ENCODE results near the gene KCNQ1OT1.

The KCNQ1OT1 gene

GRCh38 chr11:2736577-2737225, 36.9 kb upstream of the KCNQ1OT1 start:
- no peak for DNase-seq

- no peak for DNase-seq
Observed at GRCh38 chr11:2735053-2735589, 35.3 kb upstream of the KCNQ1OT1 start.

- DNase-seq = no peak
Observed at GRCh38 chr11:2734181-2735052, 34.6 kb upstream of the KCNQ1OT1 start.

- no peak for DNase-seq
Observed at GRCh38 chr11:2732940-2733628, 33.3 kb upstream of the KCNQ1OT1 start.

- no peak for DNase-seq
Observed at GRCh38 chr11:2732261-2732939, 32.6 kb upstream of the KCNQ1OT1 start.

- no peak for DNase-seq
Observed at GRCh38 chr11:2731130-2732125, 31.6 kb upstream of the KCNQ1OT1 start.

- no peak for DNase-seq
Observed at GRCh38 chr11:2730272-2731129, 30.7 kb upstream of the KCNQ1OT1 start.

- DNase-seq = no peak
Observed at GRCh38 chr11:2729841-2730240, 30.0 kb upstream of the KCNQ1OT1 start.

- DNase-seq = no peak
Observed at GRCh38 chr11:2728663-2729332, 29.0 kb upstream of the KCNQ1OT1 start.

- no peak for DNase-seq
Observed at GRCh38 chr11:2728128-2728662, 28.4 kb upstream of the KCNQ1OT1 start.

GRCh38 chr11:2726964-2727363, 27.2 kb upstream of the KCNQ1OT1 start:
- no peak for DNase-seq

- DNase-seq = no peak
Observed at GRCh38 chr11:2725368-2726300, 25.8 kb upstream of the KCNQ1OT1 start.

GRCh38 chr11:2724653-2725367, 25.0 kb upstream of the KCNQ1OT1 start:
- no peak for DNase-seq

GRCh38 chr11:2724104-2724503, 24.3 kb upstream of the KCNQ1OT1 start:
- no peak for DNase-seq

GRCh38 chr11:2722955-2723354, 23.2 kb upstream of the KCNQ1OT1 start:
- no peak for DNase-seq

GRCh38 chr11:2721210-2721916, 21.6 kb upstream of the KCNQ1OT1 start:
- no peak for DNase-seq
